ENCODE data around the gene NHS. TPM values are rescaled to one million over a fixed set of nuclear protein-coding genes. Genes with fewer than 3 reads are reported as not detected.

NHS gene
- total and polyA plus RNA-seq, 9 donors: 1.2 to 3.0 (median 1.8) TPM

DNA sequence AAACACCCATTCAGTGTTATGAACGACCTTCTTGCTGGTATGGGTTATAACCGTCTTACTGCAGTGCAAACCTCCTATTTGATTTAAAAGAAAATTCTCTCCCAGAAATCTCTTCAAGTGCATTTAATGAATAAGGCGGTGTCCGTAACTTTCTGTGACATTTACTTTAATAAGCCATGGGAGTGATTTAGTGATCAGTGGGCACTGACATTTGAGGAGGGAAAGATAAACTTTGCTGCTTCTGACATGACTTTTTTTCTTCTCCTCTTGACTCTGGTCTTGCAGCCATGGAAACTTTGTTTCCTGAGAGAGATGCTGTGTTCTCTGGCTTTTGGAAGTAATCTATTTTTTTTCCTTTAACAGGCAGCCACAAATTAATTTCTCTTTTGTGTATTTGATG lies 106.1 kb downstream of the NHS start:
- Histone ChIP-seq H3K27me3 (ENCODE audit: control insufficient read depth, insufficient read depth, low read length) (peaks cover 28% of the 10 kb centered on the region), H3K27ac (ENCODE audit: low read length) (no peak overlapping the region), H3K4me3 (ENCODE audit: low read length) (no peak overlapping the region), H3K9me3 (replicated peaks; ENCODE audit: control insufficient read depth, low read depth, low read length) (no peaks in the 10 kb centered on the region), H3K36me3 (ENCODE audit: control insufficient read depth, insufficient read depth, low read length) (no peaks in the 10 kb centered on the region), H3K4me1 (ENCODE audit: control insufficient read depth, insufficient read depth, low read length) (no peaks in the 10 kb centered on the region)
- DNase-seq: no peak
- WGBS (ENCODE audit: insufficient coverage): no CpG with 5 or more reads among the region's 4 CpGs

DNA sequence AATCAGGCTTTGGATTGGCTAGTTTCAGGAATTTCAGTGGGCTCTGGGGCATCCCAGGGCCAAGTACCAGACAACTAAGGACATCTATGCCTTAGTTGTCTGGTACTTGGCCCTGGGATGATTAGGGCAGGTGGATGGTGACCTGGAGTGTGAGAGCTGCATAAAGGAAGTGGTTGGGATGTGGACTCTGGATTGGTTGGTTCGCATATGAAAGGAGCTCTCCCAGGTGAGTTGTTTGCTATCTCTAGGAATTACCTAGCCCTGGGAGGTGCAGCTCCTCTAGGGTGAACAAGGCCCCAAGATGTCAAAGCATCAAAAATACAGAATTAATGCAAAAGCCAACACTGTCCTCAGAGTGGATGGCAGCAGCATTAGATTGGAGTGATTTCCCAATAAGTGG lies 109.6 kb downstream of the NHS start:
- H3K4me3 ChIP-seq (ENCODE audit: low read length): no peak overlapping the region
- H3K4me1 ChIP-seq (ENCODE audit: control insufficient read depth, insufficient read depth, low read length): no peaks in the 10 kb centered on the region
- no CpG with 5 or more reads among the region's 1 CpG for WGBS (ENCODE audit: insufficient coverage)
- no peak for DNase-seq
- peaks cover 31% of the 10 kb centered on the region for H3K27me3 ChIP-seq (ENCODE audit: control insufficient read depth, insufficient read depth, low read length)
- H3K36me3 ChIP-seq (ENCODE audit: control insufficient read depth, insufficient read depth, low read length): no peaks in the 10 kb centered on the region
- no peak overlapping the region for H3K27ac ChIP-seq (ENCODE audit: low read length)
- no peaks in the 10 kb centered on the region for H3K9me3 ChIP-seq (replicated peaks; ENCODE audit: control insufficient read depth, low read depth, low read length)

DNA sequence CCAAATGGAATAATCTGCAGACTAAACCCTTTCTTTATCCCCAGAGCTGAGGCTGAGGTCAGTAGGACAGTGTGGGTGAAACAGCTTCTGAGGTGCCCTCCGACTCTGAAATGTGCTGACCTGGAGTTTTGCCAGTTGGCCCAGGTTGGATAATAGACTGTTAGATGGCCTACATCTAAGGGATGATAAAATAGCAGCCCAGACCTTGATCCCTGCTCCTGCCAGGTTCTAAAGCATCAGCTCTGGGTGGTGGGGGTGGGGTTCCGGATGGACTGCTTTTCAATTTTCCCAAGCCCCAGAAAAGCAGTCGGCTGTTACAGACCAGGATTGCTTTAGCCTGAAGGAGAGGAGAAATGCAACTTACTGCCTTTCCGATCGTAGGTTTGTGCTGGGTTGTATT lies 110.4 kb downstream of the NHS start:
- 78% methylated on average over 5 of the region's 5 CpGs for WGBS (ENCODE audit: insufficient coverage)
- Histone ChIP-seq H3K4me1 (ENCODE audit: control insufficient read depth, insufficient read depth, low read length) (no peaks in the 10 kb centered on the region), H3K36me3 (ENCODE audit: control insufficient read depth, insufficient read depth, low read length) (no peaks in the 10 kb centered on the region), H3K27me3 (ENCODE audit: control insufficient read depth, insufficient read depth, low read length) (peaks cover 31% of the 10 kb centered on the region), H3K9me3 (replicated peaks; ENCODE audit: control insufficient read depth, low read depth, low read length) (no peaks in the 10 kb centered on the region), H3K27ac (ENCODE audit: low read length) (no peak overlapping the region), H3K4me3 (ENCODE audit: low read length) (no peak overlapping the region)
- no peak for DNase-seq

DNA sequence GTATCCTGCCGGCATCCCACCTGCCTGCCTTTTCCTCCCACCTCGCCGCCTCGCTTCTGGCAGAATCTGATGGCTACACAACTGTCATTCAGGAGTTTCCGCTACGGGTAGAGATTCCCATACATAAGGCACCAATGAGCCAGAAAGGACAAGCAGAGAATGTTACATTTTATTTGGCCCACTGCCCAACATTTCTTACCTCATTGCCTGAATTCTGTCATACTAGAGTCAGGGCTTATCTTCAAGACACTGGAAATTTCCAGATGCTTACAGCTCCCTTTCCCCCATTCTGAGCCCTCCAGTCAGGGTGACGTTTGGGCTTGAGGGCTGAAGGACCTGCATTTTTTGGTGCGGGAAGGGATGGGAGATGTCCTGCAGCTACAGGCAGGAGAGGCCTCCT lies 113.0 kb downstream of the NHS start:
- no peak for DNase-seq
- 86% methylated on average over 5 of the region's 8 CpGs for WGBS (ENCODE audit: insufficient coverage)
- Histone ChIP-seq H3K4me3 (ENCODE audit: low read length) (no peak overlapping the region), H3K27me3 (ENCODE audit: control insufficient read depth, insufficient read depth, low read length) (peaks cover 25% of the 10 kb centered on the region), H3K4me1 (ENCODE audit: control insufficient read depth, insufficient read depth, low read length) (no peaks in the 10 kb centered on the region), H3K9me3 (replicated peaks; ENCODE audit: control insufficient read depth, low read depth, low read length) (no peaks in the 10 kb centered on the region), H3K27ac (ENCODE audit: low read length) (no peak overlapping the region), H3K36me3 (ENCODE audit: control insufficient read depth, insufficient read depth, low read length) (no peaks in the 10 kb centered on the region)

DNA sequence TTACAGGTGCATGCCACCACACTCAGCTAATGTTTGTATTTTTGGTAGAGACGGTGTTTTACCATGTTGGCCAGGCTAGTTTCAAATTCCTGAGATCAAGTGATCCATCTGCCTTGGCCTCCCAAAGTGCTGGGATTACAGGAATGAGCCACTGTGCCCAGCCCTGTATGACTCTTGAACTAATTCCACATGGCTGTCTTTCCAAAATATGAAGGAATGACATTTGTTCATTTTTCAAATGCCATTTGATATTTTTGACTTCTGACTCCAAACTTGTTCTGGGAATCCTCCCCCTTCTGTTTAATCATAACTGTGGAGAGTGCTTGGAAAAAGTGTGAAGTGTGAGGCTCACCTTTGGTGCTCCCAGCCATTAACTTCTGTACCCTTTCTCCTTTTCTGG lies 119.2 kb downstream of the NHS start:
- no peaks in the 10 kb centered on the region for H3K9me3 ChIP-seq (replicated peaks; ENCODE audit: control insufficient read depth, low read depth, low read length)
- no peak overlapping the region for H3K27ac ChIP-seq (ENCODE audit: low read length)
- H3K4me3 ChIP-seq (ENCODE audit: low read length): no peak overlapping the region
- H3K36me3 ChIP-seq (ENCODE audit: control insufficient read depth, insufficient read depth, low read length): no peaks in the 10 kb centered on the region
- no peaks in the 10 kb centered on the region for H3K4me1 ChIP-seq (ENCODE audit: control insufficient read depth, insufficient read depth, low read length)
- no peak for DNase-seq
- 89% methylated on average over 1 of the region's 1 CpG for WGBS (ENCODE audit: insufficient coverage)
- H3K27me3 ChIP-seq (ENCODE audit: control insufficient read depth, insufficient read depth, low read length): peaks cover 16% of the 10 kb centered on the region

DNA sequence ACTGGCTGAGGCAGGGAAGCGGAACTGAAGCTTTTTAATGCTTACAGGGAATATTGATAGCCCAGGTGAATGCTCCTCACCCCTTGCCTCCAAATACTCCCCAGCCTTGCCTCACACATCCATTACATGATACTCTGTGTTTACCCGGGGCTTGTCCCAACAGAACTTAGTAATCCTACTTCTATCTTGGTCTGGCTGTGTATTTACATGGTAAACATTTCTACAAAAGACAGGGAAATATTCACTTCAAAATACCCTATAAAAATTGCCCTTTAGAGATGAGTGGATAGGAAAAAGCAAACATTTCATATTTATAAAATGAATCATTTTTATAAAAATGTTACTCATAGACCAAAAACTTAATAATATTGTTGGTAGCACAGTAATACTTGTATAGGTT lies 120.1 kb downstream of the NHS start:
- H3K36me3 ChIP-seq (ENCODE audit: control insufficient read depth, insufficient read depth, low read length): no peaks in the 10 kb centered on the region
- no peak for DNase-seq
- H3K4me3 ChIP-seq (ENCODE audit: low read length): no peak overlapping the region
- no peak overlapping the region for H3K27ac ChIP-seq (ENCODE audit: low read length)
- WGBS (ENCODE audit: insufficient coverage): 100% methylated on average over 1 of the region's 2 CpGs
- no peaks in the 10 kb centered on the region for H3K9me3 ChIP-seq (replicated peaks; ENCODE audit: control insufficient read depth, low read depth, low read length)
- H3K4me1 ChIP-seq (ENCODE audit: control insufficient read depth, insufficient read depth, low read length): no peaks in the 10 kb centered on the region
- peaks cover 22% of the 10 kb centered on the region for H3K27me3 ChIP-seq (ENCODE audit: control insufficient read depth, insufficient read depth, low read length)

DNA sequence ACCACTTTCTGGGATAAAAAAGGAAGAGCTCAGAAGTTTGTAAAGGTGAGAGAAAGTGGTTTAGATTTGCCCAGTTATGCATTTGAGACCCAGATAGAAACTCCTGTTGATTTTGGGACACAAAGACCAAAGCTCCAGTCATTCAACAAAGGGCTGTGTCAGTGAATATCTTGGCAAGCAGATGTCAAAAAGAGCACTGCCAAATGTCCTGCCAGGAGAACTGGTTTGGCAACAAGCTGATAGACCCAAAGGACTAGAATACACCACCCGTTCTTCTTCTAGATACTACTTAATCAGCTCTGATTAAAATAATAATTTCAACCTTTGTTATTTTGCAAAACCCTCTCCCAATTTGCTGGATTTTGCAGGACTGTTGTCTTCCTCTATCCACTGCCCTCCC lies 121.4 kb downstream of the NHS start:
- Histone ChIP-seq H3K9me3 (replicated peaks; ENCODE audit: control insufficient read depth, low read depth, low read length) (no peaks in the 10 kb centered on the region), H3K4me1 (ENCODE audit: control insufficient read depth, insufficient read depth, low read length) (no peaks in the 10 kb centered on the region), H3K36me3 (ENCODE audit: control insufficient read depth, insufficient read depth, low read length) (no peaks in the 10 kb centered on the region), H3K27ac (ENCODE audit: low read length) (no peak overlapping the region), H3K4me3 (ENCODE audit: low read length) (no peak overlapping the region), H3K27me3 (ENCODE audit: control insufficient read depth, insufficient read depth, low read length) (peaks cover 22% of the 10 kb centered on the region)
- WGBS (ENCODE audit: insufficient coverage): no CpG with 5 or more reads among the region's 1 CpG
- no peak for DNase-seq

DNA sequence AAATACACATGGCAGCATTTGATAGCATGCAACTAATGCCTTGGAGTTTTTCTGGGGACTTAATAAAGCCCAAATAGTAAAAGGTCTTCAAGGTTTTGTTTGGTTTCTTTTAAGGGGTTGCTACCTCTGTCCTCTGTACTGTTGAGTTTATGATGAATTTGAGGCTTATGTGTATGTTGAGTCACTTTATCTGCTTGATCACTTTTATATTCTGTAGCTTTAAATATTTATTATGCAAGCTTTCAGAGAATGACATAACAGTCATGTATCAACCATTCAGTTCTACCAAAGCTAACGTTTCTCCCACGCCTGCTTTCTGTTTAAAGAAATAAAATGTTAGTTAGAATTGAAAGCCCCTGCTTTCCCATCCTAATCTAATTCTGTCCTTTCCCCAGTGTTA lies 122.2 kb downstream of the NHS start:
- peaks cover 24% of the 10 kb centered on the region for H3K27me3 ChIP-seq (ENCODE audit: control insufficient read depth, insufficient read depth, low read length)
- no peaks in the 10 kb centered on the region for H3K4me1 ChIP-seq (ENCODE audit: control insufficient read depth, insufficient read depth, low read length)
- H3K27ac ChIP-seq (ENCODE audit: low read length): no peak overlapping the region
- WGBS (ENCODE audit: insufficient coverage): no CpG with 5 or more reads among the region's 2 CpGs
- no peaks in the 10 kb centered on the region for H3K36me3 ChIP-seq (ENCODE audit: control insufficient read depth, insufficient read depth, low read length)
- DNase-seq: no peak
- no peaks in the 10 kb centered on the region for H3K9me3 ChIP-seq (replicated peaks; ENCODE audit: control insufficient read depth, low read depth, low read length)
- H3K4me3 ChIP-seq (ENCODE audit: low read length): no peak overlapping the region

DNA sequence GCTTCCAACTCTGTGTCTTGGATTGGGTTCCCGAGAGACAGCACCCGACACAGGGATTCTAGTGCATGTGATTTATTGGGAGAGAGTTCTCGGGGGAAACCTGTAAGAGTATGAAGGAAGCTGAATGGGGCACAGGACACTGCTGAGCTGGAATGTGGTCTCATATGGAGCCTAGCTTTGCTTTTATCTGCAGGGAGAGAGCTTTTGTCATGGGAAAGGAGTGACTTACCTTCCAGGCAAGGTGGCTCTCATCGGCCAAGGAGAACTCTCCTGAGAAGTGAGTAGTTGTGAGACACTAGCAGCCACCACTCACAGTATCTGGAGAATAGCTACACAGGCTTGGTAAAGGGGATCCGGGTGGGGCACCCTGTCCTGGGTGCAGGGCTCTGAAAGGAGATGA lies 124.5 kb downstream of the NHS start:
- H3K27me3 ChIP-seq (ENCODE audit: control insufficient read depth, insufficient read depth, low read length): peaks cover 24% of the 10 kb centered on the region
- no peak overlapping the region for H3K27ac ChIP-seq (ENCODE audit: low read length)
- H3K4me1 ChIP-seq (ENCODE audit: control insufficient read depth, insufficient read depth, low read length): no peaks in the 10 kb centered on the region
- no peak for DNase-seq
- no peak overlapping the region for H3K4me3 ChIP-seq (ENCODE audit: low read length)
- no peaks in the 10 kb centered on the region for H3K36me3 ChIP-seq (ENCODE audit: control insufficient read depth, insufficient read depth, low read length)
- no peaks in the 10 kb centered on the region for H3K9me3 ChIP-seq (replicated peaks; ENCODE audit: control insufficient read depth, low read depth, low read length)
- 71% methylated on average over 1 of the region's 5 CpGs for WGBS (ENCODE audit: insufficient coverage)

DNA sequence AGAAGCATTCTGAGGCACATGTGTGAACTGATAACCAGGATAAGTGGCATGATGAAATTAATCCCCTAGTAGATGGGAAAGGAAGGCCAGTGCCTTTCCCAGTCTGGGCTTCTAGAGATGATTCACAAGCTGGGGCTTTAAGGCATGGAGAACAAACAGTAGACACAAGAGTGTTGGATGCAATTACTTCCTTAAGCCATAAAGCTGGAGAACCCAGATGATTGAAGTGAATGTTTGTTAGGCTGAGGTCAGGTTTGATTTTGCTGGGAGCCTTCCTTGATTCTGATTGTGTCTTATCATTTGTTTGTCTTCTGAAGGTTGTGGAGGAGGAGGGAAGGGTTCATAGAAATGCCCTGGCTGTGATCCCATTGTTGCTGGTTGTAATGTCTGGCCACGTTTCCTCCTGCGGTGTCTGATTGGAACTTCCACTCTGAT lies 125.2 kb downstream of the NHS start:
- Histone ChIP-seq H3K4me1 (ENCODE audit: control insufficient read depth, insufficient read depth, low read length) (no peaks in the 10 kb centered on the region), H3K27me3 (ENCODE audit: control insufficient read depth, insufficient read depth, low read length) (peaks cover 22% of the 10 kb centered on the region), H3K36me3 (ENCODE audit: control insufficient read depth, insufficient read depth, low read length) (no peaks in the 10 kb centered on the region), H3K9me3 (replicated peaks; ENCODE audit: control insufficient read depth, low read depth, low read length) (no peaks in the 10 kb centered on the region), H3K27ac (ENCODE audit: low read length) (no peak overlapping the region), H3K4me3 (ENCODE audit: low read length) (no peak overlapping the region)
- no peak for DNase-seq
- WGBS (ENCODE audit: insufficient coverage): 71% methylated on average over 2 of the region's 2 CpGs

DNA sequence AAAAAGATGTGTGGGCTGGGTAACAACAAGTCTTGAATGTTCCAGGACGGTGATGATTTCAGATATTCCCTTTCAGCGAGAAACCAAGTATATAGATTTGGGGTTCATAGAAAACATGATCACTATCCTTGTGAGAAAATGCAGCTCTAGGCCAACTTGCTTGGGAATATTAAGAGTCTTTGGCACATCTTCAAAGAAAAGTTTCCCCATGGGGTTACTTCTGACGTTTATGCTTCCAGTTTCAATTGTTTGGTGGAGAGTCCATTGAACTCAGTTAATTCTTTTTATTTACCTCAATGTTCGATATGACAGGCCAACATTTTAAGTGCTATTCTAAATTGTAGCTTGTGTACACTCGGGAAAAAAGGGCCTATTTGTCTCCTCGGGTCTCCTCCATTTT lies 126.7 kb downstream of the NHS start:
- peaks cover 12% of the 10 kb centered on the region for H3K27me3 ChIP-seq (ENCODE audit: control insufficient read depth, insufficient read depth, low read length)
- 100% methylated on average over 1 of the region's 6 CpGs for WGBS (ENCODE audit: insufficient coverage)
- DNase-seq: no peak
- no peaks in the 10 kb centered on the region for H3K36me3 ChIP-seq (ENCODE audit: control insufficient read depth, insufficient read depth, low read length)
- H3K4me3 ChIP-seq (ENCODE audit: low read length): no peak overlapping the region
- H3K4me1 ChIP-seq (ENCODE audit: control insufficient read depth, insufficient read depth, low read length): no peaks in the 10 kb centered on the region
- H3K27ac ChIP-seq (ENCODE audit: low read length): no peak overlapping the region
- H3K9me3 ChIP-seq (replicated peaks; ENCODE audit: control insufficient read depth, low read depth, low read length): peaks cover 4% of the 10 kb centered on the region

Data from muscle of leg (tissue), 11 donors.